ENCODE results near the gene CRTC3.
A peak's percentile ranks its signal among the peaks of the same experiment; 100 is the strongest.

The CRTC3 gene

DNA sequence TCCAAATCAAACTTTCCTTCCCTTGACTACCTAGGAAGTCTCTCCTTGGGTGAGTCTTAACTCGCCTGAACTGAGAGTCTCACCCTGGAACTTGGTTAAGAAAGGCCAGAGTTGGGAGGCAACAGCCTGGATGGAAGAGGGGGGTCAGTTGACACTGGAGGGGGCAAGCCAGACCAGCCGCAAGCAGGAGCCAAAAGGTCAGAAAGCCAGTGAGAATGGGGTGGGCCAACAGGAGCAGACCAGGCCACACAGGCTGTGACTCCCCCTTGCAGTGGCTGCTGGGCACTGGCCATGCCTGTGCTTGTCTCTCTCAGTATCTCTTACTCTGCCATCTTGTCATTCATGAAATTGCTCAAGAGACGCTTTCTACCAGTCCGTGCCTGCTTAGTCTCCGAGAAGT lies 32.9 kb downstream of the CRTC3 start:
- no peak overlapping the region for H3K4me3 ChIP-seq (ENCODE audit: low read depth, low read length)
- no peak for DNase-seq (ENCODE audit: low read depth)
- no peak for TF ChIP-seq MAX (IDR thresholded peaks at IDR 0.05; ENCODE audit: low read depth, low read length)
- TF ChIP-seq, protein P1, sequence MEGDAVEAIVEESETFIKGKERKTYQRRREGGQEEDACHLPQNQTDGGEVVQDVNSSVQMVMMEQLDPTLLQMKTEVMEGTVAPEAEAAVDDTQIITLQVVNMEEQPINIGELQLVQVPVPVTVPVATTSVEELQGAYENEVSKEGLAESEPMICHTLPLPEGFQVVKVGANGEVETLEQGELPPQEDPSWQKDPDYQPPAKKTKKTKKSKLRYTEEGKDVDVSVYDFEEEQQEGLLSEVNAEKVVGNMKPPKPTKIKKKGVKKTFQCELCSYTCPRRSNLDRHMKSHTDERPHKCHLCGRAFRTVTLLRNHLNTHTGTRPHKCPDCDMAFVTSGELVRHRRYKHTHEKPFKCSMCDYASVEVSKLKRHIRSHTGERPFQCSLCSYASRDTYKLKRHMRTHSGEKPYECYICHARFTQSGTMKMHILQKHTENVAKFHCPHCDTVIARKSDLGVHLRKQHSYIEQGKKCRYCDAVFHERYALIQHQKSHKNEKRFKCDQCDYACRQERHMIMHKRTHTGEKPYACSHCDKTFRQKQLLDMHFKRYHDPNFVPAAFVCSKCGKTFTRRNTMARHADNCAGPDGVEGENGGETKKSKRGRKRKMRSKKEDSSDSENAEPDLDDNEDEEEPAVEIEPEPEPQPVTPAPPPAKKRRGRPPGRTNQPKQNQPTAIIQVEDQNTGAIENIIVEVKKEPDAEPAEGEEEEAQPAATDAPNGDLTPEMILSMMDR (IDR thresholded peaks at IDR 0.05; ENCODE audit: low read depth, low read length), result no peak

- TF ChIP-seq MYC (IDR thresholded peaks at IDR 0.05; ENCODE audit: low read depth, low read length) (no peak), MAX (IDR thresholded peaks at IDR 0.05; ENCODE audit: low read depth, low read length) (no peak), POLR2A (IDR thresholded peaks at IDR 0.05; ENCODE audit: extremely low read depth, insufficient read length) (no peak)
- TF ChIP-seq, protein P1 (IDR thresholded peaks at IDR 0.05; ENCODE audit: low read depth, low read length), result no peak
Measured at GRCh38 chr15:90563463-90563862, 33.7 kb downstream of the CRTC3 start.

DNA sequence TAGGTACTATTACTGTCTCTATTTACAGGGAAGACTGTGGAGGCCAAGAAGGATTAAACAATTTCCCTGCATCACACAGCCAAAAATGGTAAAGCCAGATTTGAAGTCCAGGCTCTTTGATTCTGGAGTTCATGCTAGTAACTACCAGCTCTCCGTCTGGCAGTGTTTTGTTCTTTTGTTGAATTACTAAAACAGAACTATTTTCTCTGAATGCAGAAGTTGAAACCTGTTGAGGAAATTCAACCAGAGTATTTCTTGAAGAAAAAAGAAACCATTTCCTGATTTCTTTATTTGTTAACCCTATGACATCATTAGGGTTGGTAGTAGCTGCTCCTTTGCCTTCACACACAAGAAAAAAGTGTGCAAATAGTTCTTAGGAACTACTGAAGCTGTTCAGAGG lies 34.3 kb downstream of the CRTC3 start:
- no peak for TF ChIP-seq MYC (IDR thresholded peaks at IDR 0.05; ENCODE audit: low read depth, low read length)
- no peak for TF ChIP-seq POLR2A (IDR thresholded peaks at IDR 0.05; ENCODE audit: extremely low read depth, insufficient read length)
- TF ChIP-seq, protein P1 (IDR thresholded peaks at IDR 0.05; ENCODE audit: low read depth, low read length), result no peak
- DNase-seq (ENCODE audit: low read depth), result peak; percentile 57
- H3K4me3 ChIP-seq (ENCODE audit: low read depth, low read length), result no peak overlapping the region

More at GRCh38 chr15:90563463-90563862, 33.7 kb downstream of the CRTC3 start:
- DNase-seq (ENCODE audit: low read depth), result no peak
- no peak overlapping the region for H3K4me3 ChIP-seq (ENCODE audit: low read depth, low read length)

- H3K4me3 ChIP-seq (ENCODE audit: low read depth, low read length), result no peak overlapping the region
- DNase-seq (ENCODE audit: low read depth), result no peak
- TF ChIP-seq MYC (IDR thresholded peaks at IDR 0.05; ENCODE audit: low read depth, low read length) (no peak), POLR2A (IDR thresholded peaks at IDR 0.05; ENCODE audit: extremely low read depth, insufficient read length) (no peak), MAX (IDR thresholded peaks at IDR 0.05; ENCODE audit: low read depth, low read length) (no peak)
- TF ChIP-seq, protein P1 (IDR thresholded peaks at IDR 0.05; ENCODE audit: low read depth, low read length), result no peak
Measured at GRCh38 chr15:90564590-90564989, 34.9 kb downstream of the CRTC3 start.

DNA sequence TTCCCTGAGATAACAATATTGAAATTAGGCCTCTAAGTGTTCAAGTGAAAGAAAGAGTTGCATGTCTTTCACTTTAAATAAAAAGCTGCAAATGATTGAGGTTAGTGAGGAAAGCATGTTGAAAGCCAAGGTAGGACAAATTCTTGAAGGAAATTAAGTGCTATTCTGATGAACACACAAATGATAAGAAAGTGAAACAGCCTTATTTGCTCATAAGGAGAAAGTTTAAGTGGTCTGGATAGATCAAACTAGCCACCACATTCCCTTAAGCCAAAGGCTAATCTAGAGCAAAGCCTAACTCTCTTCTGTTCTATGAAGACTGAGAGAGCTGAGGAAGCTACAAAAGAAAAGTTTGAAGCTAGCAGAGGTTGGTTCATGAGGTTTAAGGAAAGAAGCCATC lies 36.1 kb downstream of the CRTC3 start:
- TF ChIP-seq MAX (IDR thresholded peaks at IDR 0.05; ENCODE audit: low read depth, low read length) (no peak), POLR2A (IDR thresholded peaks at IDR 0.05; ENCODE audit: extremely low read depth, insufficient read length) (no peak), MYC (IDR thresholded peaks at IDR 0.05; ENCODE audit: low read depth, low read length) (no peak)
- TF ChIP-seq, protein P1 (IDR thresholded peaks at IDR 0.05; ENCODE audit: low read depth, low read length), result no peak
- H3K4me3 ChIP-seq (ENCODE audit: low read depth, low read length), result no peak overlapping the region
- DNase-seq (ENCODE audit: low read depth), result no peak

- no peak overlapping the region for H3K4me3 ChIP-seq (ENCODE audit: low read depth, low read length)
- TF ChIP-seq MYC (IDR thresholded peaks at IDR 0.05; ENCODE audit: low read depth, low read length) (no peak), MAX (IDR thresholded peaks at IDR 0.05; ENCODE audit: low read depth, low read length) (no peak), POLR2A (IDR thresholded peaks at IDR 0.05; ENCODE audit: extremely low read depth, insufficient read length) (no peak)
- TF ChIP-seq, protein P1 (IDR thresholded peaks at IDR 0.05; ENCODE audit: low read depth, low read length), result no peak
- DNase-seq (ENCODE audit: low read depth), result no peak
Measured at GRCh38 chr15:90570643-90571042, 40.9 kb downstream of the CRTC3 start.

Data from NB4 (cell line).